Glomerular visceral epithelial cell (primary cell): ENCODE data around the gene KIAA1549.
A peak's percentile ranks its signal among the peaks of the same experiment; 100 is the strongest.
"Not testable (repeated sequence)": the region's sequence is repeated elsewhere in the genome, so short reads cannot be mapped to it uniquely, and the experiment has no call there.

ENCODE experiments used
- DNase-seq: peaks from one replicate; pipeline ENCODE4 v3.0.0-alpha.2; 2016; ENCODE audit errors: extremely low spot score

Gene KIAA1549

GRCh38 chr7:138981332-138982203 lies at the start of gene KIAA1549:
TSS of gene KIAA1549 (minus strand) at chr7:138981389. CDS start at chr7:138981269, 120 bp downstream.
- DNase-seq: peak; percentile 75

GRCh38 chr7:139029353-139029752 lies 48.2 kb upstream of the KIAA1549 start:
- no peak for DNase-seq

- DNase-seq: no peak
Observed at GRCh38 chr7:139026551-139026950, 45.4 kb upstream of the KIAA1549 start.

- not testable (repeated sequence) for DNase-seq
Observed at GRCh38 chr7:139025861-139026260, 44.7 kb upstream of the KIAA1549 start.

GRCh38 chr7:139023076-139023475 lies 41.9 kb upstream of the KIAA1549 start:
- no peak for DNase-seq

GRCh38 chr7:139022286-139022685 lies 41.1 kb upstream of the KIAA1549 start:
- no peak for DNase-seq

GRCh38 chr7:139018910-139019309 lies 37.7 kb upstream of the KIAA1549 start:
- DNase-seq: no peak

GRCh38 chr7:139016931-139017511 lies 35.8 kb upstream of the KIAA1549 start:
- DNase-seq: peak; percentile 66

GRCh38 chr7:139011373-139011772 lies 30.2 kb upstream of the KIAA1549 start:
- DNase-seq: no peak

GRCh38 chr7:139004321-139005090 lies 23.3 kb upstream of the KIAA1549 start:
- no peak for DNase-seq

GRCh38 chr7:138999414-138999813 lies 18.2 kb upstream of the KIAA1549 start:
- no peak for DNase-seq

- DNase-seq: peak; percentile 4
Observed at GRCh38 chr7:138992052-138992531, 10.9 kb upstream of the KIAA1549 start.

GRCh38 chr7:138987686-138988085 lies 6.5 kb upstream of the KIAA1549 start:
- no peak for DNase-seq

- DNase-seq: peak; percentile 13
Observed at GRCh38 chr7:138982204-138982623, 1.0 kb upstream of the KIAA1549 start.

GRCh38 chr7:138980563-138981291 lies 462 bp downstream of the KIAA1549 start:
- no peak for DNase-seq

GRCh38 chr7:138979988-138980562 lies 1.1 kb downstream of the KIAA1549 start:
- DNase-seq: peak; percentile 19

GRCh38 chr7:138979226-138979979 lies 1.8 kb downstream of the KIAA1549 start:
- DNase-seq: peak; percentile 8

GRCh38 chr7:138978541-138979184 lies 2.5 kb downstream of the KIAA1549 start:
- DNase-seq: no peak

- DNase-seq: not testable (repeated sequence)
Observed at GRCh38 chr7:138976161-138976560, 5.0 kb downstream of the KIAA1549 start.
